Left cardiac atrium (tissue), 4 donors: ENCODE measurements around the gene TASOR2. TPM values are rescaled to one million over a fixed set of nuclear protein-coding genes. Genes with fewer than 3 reads are reported as not detected.

Experiments used
- ATAC-seq, 2 donors: fragments of 200-7000 bp; cut with Tn5 transposase; one replicate each; pipeline ENCODE4 v1.9.1; 2020; ENCODE audit warnings: mild to moderate bottlenecking in 2 of 2, moderate library complexity in 2 of 2
- DNase-seq: peaks from one replicate; pipeline ENCODE4 v3.0.0-alpha.2; 2020
- intact Hi-C, 2 donors: fragments of 100-400 bp; cut with DNase I; formaldehyde crosslinking; loops; one replicate each; pipeline versions ENCODE4 v1.14.1 to v1.15.1; 2022 to 2023
- total RNA-seq, 2 donors: library from RNA; stranded (reverse); fragmentation: NEBNext Ultra II Directional; extraction: Animal tissue kit (Norgen Biotek cat#: 25700); gene quantifications; one replicate each; pipeline ENCODE4 v1.2.1, GENCODE V29; 2021
- donor health status: DM: no; HTN: yes; CAD: no.
- donor health status: DM: no; HTN: yes; CAD: no; lungs with severe emphysema.
- donor health status: DM: yes; HTN: yes; CAD: no.
- donor health status: Dilated cardiomyopathy.

The TASOR2 gene
- total RNA-seq, 2 donors from 2014 or later: 32.1 to 49.2 TPM

DNA sequence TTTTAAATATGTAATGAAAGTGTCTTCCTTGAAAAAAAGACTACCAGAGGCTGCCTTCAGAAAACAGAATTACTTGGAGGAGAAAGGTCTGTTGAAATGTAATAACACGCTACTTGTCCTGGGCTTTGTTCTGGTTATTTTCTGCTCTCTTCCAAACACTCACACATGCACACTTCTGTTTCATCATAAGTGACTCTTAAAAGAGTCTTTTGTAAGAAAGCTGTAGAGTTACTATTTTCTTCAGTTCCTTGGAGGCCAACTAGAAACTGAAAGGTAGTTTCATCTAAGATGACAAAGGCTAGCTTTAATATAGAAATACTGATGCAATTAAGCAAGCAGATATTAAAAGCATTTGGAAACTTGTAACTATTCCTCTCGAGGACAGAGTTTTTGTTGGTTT lies 39.1 kb downstream of the TASOR2 start:
- DNase-seq: no peak
- ATAC-seq: no peak
- intact Hi-C loops: no loop called here

DNA sequence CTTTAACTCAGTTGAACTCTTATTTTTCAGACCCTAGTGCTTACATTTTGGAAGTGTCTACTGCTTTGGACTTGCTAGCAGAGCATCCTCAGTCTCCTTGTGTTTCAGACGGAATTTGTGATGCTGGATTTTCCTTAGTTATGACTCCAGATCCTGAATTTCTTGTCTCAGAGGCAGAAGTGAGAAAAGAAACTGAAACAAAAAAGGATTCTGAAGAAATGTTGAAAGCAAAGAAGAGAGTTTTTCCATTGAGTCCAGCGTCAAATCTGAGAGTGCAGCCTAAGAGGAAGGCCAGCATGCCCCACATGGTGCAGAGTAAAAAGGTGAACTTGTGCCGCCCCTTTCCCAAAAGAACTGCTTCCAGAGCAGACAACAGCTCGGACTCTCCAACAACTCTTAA lies 46.1 kb downstream of the TASOR2 start:
- ATAC-seq (no peak), DNase-seq (no peak)
- intact Hi-C loops: no loop called here

DNA sequence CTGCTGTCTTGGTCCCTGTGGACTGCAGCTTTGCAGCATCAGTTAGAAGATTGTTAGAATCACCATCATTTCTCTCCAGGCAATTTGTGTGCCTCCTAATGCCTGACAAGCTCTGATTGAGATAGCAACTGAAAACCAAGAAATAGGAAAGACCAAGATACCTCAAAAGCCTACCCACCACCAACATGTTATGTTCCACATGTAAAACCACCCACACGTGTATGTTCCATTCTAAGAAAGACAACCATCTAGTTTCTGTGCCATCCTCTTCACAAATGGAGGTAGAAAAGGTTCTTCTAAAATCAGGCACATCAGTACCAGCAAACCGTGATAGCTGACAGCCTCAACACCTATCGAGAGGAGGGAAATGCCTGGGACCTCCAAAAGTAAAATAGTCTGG lies 46.9 kb downstream of the TASOR2 start:
- intact Hi-C loops: no loop called here
- ATAC-seq: no peak

DNA sequence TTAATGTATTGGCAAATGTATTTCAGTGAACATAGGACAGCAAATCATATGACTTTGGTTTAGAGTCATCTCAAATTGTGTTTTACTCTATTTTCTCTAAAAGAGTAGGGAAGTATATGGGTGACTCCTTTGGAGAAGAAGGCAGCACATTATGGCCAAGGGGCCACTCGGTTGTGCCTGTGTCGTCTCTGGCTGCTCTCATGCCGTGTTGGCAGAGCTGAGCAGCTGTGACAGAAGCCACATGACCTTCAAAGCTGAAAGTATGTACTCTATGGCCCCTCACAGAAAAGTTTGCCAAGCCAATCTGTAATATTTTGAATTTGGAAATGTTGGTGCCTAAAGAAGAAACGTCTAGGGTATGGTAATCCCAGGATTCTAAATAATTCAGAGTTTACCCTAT lies 47.5 kb downstream of the TASOR2 start:
- DNase-seq (peak; percentile 42), ATAC-seq (peak; percentile 82 to 89)
- intact Hi-C loops: no loop called here

More for the DNA sequence above, 46.9 kb downstream of the TASOR2 start:
- no peak for DNase-seq

Other genes starting within 250 kb of the TASOR2 start
- gene CALML5, start 185.3 kb upstream of the TASOR2 start, total RNA-seq: not detected
- not detected for gene CALML3, start 159.9 kb upstream of the TASOR2 start, total RNA-seq
- 10 to 100 TPM; 17.1 to 19.1 TPM for gene ASB13, start 18.2 kb upstream of the TASOR2 start, total RNA-seq
- gene GDI2, start 128.6 kb downstream of the TASOR2 start, total RNA-seq: 100 to 1,000 TPM; 107 to 120 TPM
- gene ANKRD16, start 205.1 kb downstream of the TASOR2 start, total RNA-seq: 1 to 10 TPM; 2.8 to 4.2 TPM
- gene FBH1, start 205.4 kb downstream of the TASOR2 start, total RNA-seq: 10 to 100 TPM; 67.4 to 85.1 TPM